Measurements from ENCODE around the gene NCMAP. TPM values are rescaled to one million over a fixed set of nuclear protein-coding genes. Genes with fewer than 3 reads are reported as not detected.

The NCMAP gene
- polyA plus RNA-seq, 2 of the 4 experiments (the other 2 are of a cell fraction): 0.13 to 1.7 TPM

DNA sequence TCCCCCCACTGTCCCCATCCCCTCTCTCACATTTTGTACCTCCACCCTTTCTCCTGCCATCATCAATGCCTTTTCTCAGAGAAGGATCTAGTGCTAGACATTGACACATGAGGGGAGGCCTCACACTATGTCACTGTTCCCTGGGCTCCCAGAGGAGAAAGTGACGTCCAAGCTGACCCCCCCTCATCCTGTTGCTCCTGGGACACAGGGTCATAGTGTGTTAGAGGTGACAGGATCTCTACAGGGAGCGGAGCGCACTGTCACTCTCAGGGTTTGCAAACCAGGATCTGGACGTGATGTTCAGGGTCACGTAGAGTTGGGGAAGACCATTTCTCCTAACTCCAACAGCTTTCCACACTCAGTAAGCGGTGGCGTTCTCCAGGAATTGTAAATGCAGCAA, 2.6 kb downstream of the NCMAP start:
- FAIRE-seq: no peak
- peak overlapping the region; percentile 86 to 92 for H3K27ac ChIP-seq
- no peak for DNase-seq (ENCODE audit: low read depth in 1 of 2, low spot score in 1 of 2)
- TF ChIP-seq REST (IDR thresholded peaks at IDR 0.05) (no peak), HDAC2 (IDR thresholded peaks at IDR 0.05) (no peak), CEBPB (IDR thresholded peaks at IDR 0.05) (no peak), CHD4 (IDR thresholded peaks at IDR 0.05; ENCODE audit: borderline replicate concordance) (no peak), MYC (IDR thresholded peaks at IDR 0.05; ENCODE audit: borderline replicate concordance, low read length) (no peak), ZFP36 (IDR thresholded peaks at IDR 0.05; ENCODE audit: borderline replicate concordance, partially characterized antibody) (no peak), JUN (IDR thresholded peaks at IDR 0.05) (no peak), NR3C1 (IDR thresholded peaks at IDR 0.05) (no peak), KDM1A (IDR thresholded peaks at IDR 0.05; ENCODE audit: low read depth) (no peak), CBX2 (IDR thresholded peaks at IDR 0.05; ENCODE audit: borderline replicate concordance, low read depth) (no peak), BHLHE40 (IDR thresholded peaks at IDR 0.05; ENCODE audit: low read depth, low read length) (no peak), SREBF2 (IDR thresholded peaks at IDR 0.05) (no peak), POLR2AphosphoS2 (conservative IDR thresholded peaks at IDR 0.05; ENCODE audit: low read length) (no peak), HMGXB4 (CRISPR knock-in tag; IDR thresholded peaks at IDR 0.05; ENCODE audit: borderline replicate concordance) (no peak)
- TF ChIP-seq, protein P1, sequence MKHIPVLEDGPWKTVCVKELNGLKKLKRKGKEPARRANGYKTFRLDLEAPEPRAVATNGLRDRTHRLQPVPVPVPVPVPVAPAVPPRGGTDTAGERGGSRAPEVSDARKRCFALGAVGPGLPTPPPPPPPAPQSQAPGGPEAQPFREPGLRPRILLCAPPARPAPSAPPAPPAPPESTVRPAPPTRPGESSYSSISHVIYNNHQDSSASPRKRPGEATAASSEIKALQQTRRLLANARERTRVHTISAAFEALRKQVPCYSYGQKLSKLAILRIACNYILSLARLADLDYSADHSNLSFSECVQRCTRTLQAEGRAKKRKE (CRISPR knock-in tag; IDR thresholded peaks at IDR 0.05; ENCODE audit: low read depth): no peak
- ATAC-seq: no peak
- H3K9me3 ChIP-seq: no peaks in the 10 kb centered on the region
- peak overlapping the region; percentile 73 for H3K4me2 ChIP-seq
- ChIA-PET POLR2A (no interaction called here), CTCF (interaction anchor here (1.1 to 2.6 kb wide), 4 partner anchors 10 to 37 kb away, joined by 3 to 8 read pairs (median 4); no protein-coding TSS in a partner anchor)
- peaks cover 46% of the 10 kb centered on the region for H3K4me1 ChIP-seq
- H3K4me3 ChIP-seq: no peak overlapping the region
- 98% methylated on average over 4 of the region's 7 CpGs for WGBS (ENCODE audit: missing lambda C conversion rate)

- Histone ChIP-seq H3K27ac (peak overlapping the region; percentile 86 to 92), H3K4me2 (peak overlapping the region; percentile 73), H3K9me3 (no peaks in the 10 kb centered on the region), H3K4me3 (no peak overlapping the region; the same call in 2 of the 3 replicates), H3K4me1 (peaks cover 49% of the 10 kb centered on the region)
- POLR2A ChIA-PET: interaction anchor here (0.6 kb wide), 1 partner anchor 18 kb away, joined by 3 read pairs; no protein-coding TSS in a partner anchor
- CTCF ChIA-PET: interaction anchor here (1.4 to 2.6 kb wide), 3 partner anchors 11 to 37 kb away, joined by 3 to 8 read pairs (median 4); no protein-coding TSS in a partner anchor
- peak in 1 of 2 experiments; percentile 22; a peak in 1 of 5 replicates for TF ChIP-seq JUN (IDR thresholded peaks at IDR 0.05)
- TF ChIP-seq FOSL2 (IDR thresholded peaks at IDR 0.05): no peak
- no peak for TF ChIP-seq FOSL2 (CRISPR knock-in tag; IDR thresholded peaks at IDR 0.05)
- 0 out of 5 replicates have a peak, but pooled peaks of 1 of the 2 experiments have one; percentile 13 for TF ChIP-seq RAD21 (conservative IDR thresholded peaks at IDR 0.05 in 1 of 2, IDR thresholded peaks at IDR 0.05 in 1 of 2)
- no peak for TF ChIP-seq ESRRA (IDR thresholded peaks at IDR 0.05; ENCODE audit: borderline replicate concordance, low read length)
- peak; percentile 90 for TF ChIP-seq GATA3 (IDR thresholded peaks at IDR 0.05; ENCODE audit: borderline replicate concordance)
- ATAC-seq: peak; percentile 91 to 92
- 18% methylated on average over 12 of the region's 12 CpGs for WGBS (ENCODE audit: missing lambda C conversion rate)
- DNase-seq (ENCODE audit: low read depth in 1 of 2, low spot score in 1 of 2): peak; percentile 55 to 83
- no peak for FAIRE-seq
Observed at GRCh38 chr1:24558902-24559791, 3.3 kb downstream of the NCMAP start.

All from A549 (cell line).